ENCODE data around the gene VPS11. TPM values are rescaled to one million over a fixed set of nuclear protein-coding genes. Genes with fewer than 3 reads are reported as not detected.

The VPS11 gene
- 10 to 100 TPM; 15.2 to 28.4 (median 18.2) TPM for total RNA-seq

DNA sequence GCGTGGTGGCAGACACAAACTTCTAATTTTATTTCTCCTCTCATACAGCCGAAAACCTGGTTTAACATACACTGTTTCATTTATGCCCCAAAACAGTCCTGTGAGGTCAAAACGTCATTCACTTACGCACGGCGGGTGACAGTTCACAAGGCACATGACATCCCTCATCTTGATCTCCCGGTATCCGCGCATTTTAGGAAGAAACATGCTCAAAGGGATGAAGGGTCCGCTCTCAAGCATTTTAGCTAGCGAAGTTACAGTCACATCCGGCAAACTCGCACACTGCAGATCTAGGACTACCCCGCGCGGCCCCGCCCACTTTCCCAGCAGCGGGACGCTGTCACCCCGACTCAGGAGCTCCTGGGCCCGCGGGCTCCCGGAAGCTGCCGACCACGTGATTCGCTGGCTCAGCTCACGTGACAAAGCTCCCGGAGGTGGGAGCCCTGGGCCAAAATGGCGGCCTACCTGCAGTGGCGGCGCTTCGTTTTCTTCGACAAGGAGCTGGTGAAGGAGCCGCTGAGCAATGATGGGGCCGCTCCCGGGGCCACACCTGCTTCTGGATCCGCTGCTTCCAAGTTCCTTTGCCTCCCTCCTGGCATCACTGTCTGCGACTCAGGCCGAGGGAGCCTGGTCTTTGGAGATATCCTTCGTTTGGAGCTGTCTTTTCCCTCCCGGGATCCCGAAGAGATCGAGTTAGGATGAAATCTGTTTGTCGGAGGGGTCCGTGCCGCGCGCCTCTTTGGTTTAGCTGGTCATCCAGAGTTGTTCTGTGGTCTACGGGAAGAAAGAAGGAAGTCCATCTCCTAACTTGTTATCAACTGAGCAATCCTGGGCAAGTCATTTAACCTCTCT, at the start of gene VPS11:
Gene VPS11, plus strand, starts transcription at position 448 of the 852 bp plus-strand sequence. Its CDS starts 6 bp downstream, at position 454.
- peak; percentile 87 for DNase-seq
- Histone ChIP-seq H3K9me3 (no peaks in the 10 kb centered on the region), H3K27me3 (no peaks in the 10 kb centered on the region), H3K36me3 (peaks cover 5 to 36% (median 6%) of the 10 kb centered on the region in 3 donors), H3K27ac (peak within 1 kb of the TSS; percentile 81 to 96 (median 88)), H3K4me1 (peaks cover 3 to 47% (median 27%) of the 10 kb centered on the region in 3 donors), H3K4me3 (peak within 1 kb of the TSS; percentile 66 to 79 (median 74))
- TF ChIP-seq POLR2A (IDR thresholded peaks at IDR 0.05), result peak in 3 of 4 donors; percentile 64 to 72 (median 69)
- TF ChIP-seq, protein P1, sequence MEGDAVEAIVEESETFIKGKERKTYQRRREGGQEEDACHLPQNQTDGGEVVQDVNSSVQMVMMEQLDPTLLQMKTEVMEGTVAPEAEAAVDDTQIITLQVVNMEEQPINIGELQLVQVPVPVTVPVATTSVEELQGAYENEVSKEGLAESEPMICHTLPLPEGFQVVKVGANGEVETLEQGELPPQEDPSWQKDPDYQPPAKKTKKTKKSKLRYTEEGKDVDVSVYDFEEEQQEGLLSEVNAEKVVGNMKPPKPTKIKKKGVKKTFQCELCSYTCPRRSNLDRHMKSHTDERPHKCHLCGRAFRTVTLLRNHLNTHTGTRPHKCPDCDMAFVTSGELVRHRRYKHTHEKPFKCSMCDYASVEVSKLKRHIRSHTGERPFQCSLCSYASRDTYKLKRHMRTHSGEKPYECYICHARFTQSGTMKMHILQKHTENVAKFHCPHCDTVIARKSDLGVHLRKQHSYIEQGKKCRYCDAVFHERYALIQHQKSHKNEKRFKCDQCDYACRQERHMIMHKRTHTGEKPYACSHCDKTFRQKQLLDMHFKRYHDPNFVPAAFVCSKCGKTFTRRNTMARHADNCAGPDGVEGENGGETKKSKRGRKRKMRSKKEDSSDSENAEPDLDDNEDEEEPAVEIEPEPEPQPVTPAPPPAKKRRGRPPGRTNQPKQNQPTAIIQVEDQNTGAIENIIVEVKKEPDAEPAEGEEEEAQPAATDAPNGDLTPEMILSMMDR (IDR thresholded peaks at IDR 0.05), result peak in 1 of 6 experiments; percentile 48
- 0% methylated on average over 20 to 31 of the region's 49 CpGs for WGBS, 2 donors
- intact Hi-C loops (cut with DNase I), result no loop called here

DNA sequence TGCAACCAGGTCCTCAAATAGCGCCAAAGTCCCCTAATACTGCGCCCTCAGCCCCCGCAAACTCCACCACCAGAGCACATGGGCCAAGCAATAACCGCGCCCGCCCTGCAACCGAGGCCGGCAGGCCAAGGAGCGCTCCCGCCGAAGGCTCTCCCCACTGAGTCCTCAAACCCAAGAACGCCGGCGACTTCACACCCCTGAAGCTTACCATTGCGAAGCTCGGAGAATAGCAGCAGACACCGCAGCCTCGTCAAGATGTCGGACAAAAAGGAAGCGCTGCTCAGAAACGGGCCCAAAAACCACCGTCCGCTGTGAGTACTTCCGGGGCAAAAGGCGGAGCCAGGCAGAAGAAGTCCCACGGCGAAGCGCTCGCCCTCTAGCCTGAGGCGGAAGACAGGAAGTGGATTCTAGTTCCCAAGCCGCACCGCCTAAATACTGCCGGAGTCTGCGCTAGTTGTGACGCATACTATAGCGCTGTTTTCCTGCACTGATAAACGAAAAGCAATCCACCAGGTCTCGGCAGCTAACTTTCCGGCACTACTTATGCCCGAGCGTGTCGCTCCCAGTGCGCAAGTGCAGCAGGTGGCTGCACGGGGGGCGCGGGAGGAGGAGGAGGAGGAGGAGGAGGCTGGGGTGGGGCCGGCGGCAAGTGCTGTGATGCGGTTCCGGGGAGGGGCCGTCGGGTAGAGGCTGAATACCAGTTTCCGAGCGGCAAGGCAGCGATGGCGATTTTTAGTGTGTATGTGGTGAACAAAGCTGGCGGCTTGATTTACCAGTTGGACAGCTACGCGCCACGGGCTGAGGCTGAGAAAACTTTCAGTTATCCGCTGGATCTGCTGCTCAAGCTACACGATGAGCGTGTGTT, 49.3 kb upstream of the VPS11 start, which contains the start of the genes RPS25 and TRAPPC4:
Gene RPS25, minus strand, starts transcription at position 270 of the 865 bp plus-strand sequence. Its CDS starts 59 bp downstream, at position 211.
Gene TRAPPC4, plus strand, starts transcription at position 693 of the 865 bp plus-strand sequence. Its CDS starts 30 bp downstream, at position 723.
- peaks cover 13 to 61% (median 22%) of the 10 kb centered on the region in 3 donors for H3K36me3 ChIP-seq
- intact Hi-C loops (cut with DNase I), result no loop called here
- peak in 3 of 4 donors; percentile 30 to 72 (median 39) for TF ChIP-seq POLR2A (IDR thresholded peaks at IDR 0.05)
- TF ChIP-seq, protein P1 (IDR thresholded peaks at IDR 0.05), result peak in 1 of 6 experiments; percentile 38
- H3K4me3 ChIP-seq, result peak within 1 kb of the TSS; percentile 72 to 87 (median 82)
- H3K9me3 ChIP-seq, result no peaks in the 10 kb centered on the region
- peak within 1 kb of the TSS; percentile 94 to 97 (median 96) for H3K27ac ChIP-seq
- H3K4me1 ChIP-seq, result peaks cover 16 to 67% (median 31%) of the 10 kb centered on the region in 3 donors
- H3K27me3 ChIP-seq, result no peaks in the 10 kb centered on the region
- peak; percentile 64 for DNase-seq
- 1% methylated on average over 19 to 26 of the region's 63 CpGs for WGBS, 2 donors

DNA sequence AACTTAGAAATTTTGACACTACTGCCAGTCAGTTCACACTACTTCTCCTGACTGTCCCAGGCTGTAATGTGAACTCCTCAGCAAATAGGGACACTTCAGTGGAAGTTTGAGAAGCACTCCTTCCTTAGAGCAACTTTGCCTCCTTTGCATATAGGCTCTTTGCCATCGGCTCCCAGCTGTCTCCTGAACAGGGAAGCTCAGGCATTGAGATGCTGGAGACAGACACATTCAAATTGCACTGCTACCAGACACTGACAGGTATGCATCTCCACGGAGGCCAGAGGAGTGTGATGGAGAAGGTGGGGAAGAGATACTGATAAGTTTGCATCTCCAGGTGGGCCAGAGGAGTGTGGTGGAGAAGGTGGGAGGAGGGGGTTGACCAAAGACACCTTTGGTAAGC, 47.6 kb upstream of the VPS11 start:
- Histone ChIP-seq H3K4me3 (peak overlapping the region in 3 of 4 donors; percentile 72 to 87 (median 77)), H3K27ac (peak overlapping the region in 1 of 4 donors; percentile 97)

DNA sequence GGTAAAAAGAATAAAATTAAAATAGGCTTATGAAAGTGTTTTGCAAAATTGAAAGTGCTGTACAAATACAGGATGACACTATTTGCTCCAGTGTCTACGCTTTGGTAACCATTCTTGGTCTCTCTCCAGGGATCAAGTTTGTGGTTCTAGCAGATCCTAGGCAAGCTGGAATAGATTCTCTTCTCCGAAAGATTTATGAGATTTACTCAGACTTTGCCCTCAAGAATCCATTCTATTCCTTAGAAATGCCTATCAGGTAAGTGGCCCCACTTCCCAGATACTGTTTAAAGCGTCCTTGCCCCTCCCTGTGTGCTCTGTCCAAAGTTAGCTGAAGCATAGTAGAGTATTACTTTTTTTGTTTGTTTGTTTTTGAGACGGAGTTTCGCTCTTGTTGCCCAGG, 46.0 kb upstream of the VPS11 start:
- WGBS, 2 donors, result 80 to 91% methylated on average over 5 of the region's 5 CpGs
- no peak overlapping the region for H3K27ac ChIP-seq
- no peaks in the 10 kb centered on the region for H3K9me3 ChIP-seq
- intact Hi-C loops (cut with DNase I), result no loop called here
- peaks cover 0 to 62% (median 13%) of the 10 kb centered on the region in 3 donors for H3K36me3 ChIP-seq
- peaks cover 16 to 61% (median 17%) of the 10 kb centered on the region in 3 donors for H3K4me1 ChIP-seq
- H3K27me3 ChIP-seq, result no peaks in the 10 kb centered on the region
- DNase-seq, result no peak
- TF ChIP-seq POLR2A (IDR thresholded peaks at IDR 0.05), result no peak
- TF ChIP-seq, protein P1 (IDR thresholded peaks at IDR 0.05), result no peak
- no peak overlapping the region for H3K4me3 ChIP-seq

More for the DNA sequence above, 47.6 kb upstream of the VPS11 start:
- intact Hi-C loops (cut with DNase I), result no loop called here
- 14 to 20% methylated on average over 2 of the region's 2 CpGs for WGBS, 2 donors
- peaks cover 5 to 63% (median 26%) of the 10 kb centered on the region in 3 donors for H3K36me3 ChIP-seq
- no peak for DNase-seq
- TF ChIP-seq POLR2A (IDR thresholded peaks at IDR 0.05), result no peak
- TF ChIP-seq, protein P1 (IDR thresholded peaks at IDR 0.05), result no peak
- peaks cover 16 to 74% (median 30%) of the 10 kb centered on the region in 3 donors for H3K4me1 ChIP-seq
- H3K9me3 ChIP-seq, result no peaks in the 10 kb centered on the region
- H3K27me3 ChIP-seq, result no peaks in the 10 kb centered on the region
